Stimulated activated CD4-positive, alpha-beta T cell treated with anti-CD3 and anti-CD28 coated beads, Interleukin-1b, Interleukin-23, amount 100 ng/mL, for 1 hour (primary cell): ENCODE results near the gene RTN4.
A peak's percentile ranks its signal among the peaks of the same experiment; 100 is the strongest.
"Not testable (repeated sequence)": the region's sequence is repeated elsewhere in the genome, so short reads cannot be mapped to it uniquely, and the experiment has no call there.

Experiments
- DNase-seq, 2 donors: peaks; one replicate each; pipeline ENCODE4 v3.0.0-alpha.2; 2020; ENCODE audit warnings: low read depth in 2 of 2

Gene RTN4

DNA sequence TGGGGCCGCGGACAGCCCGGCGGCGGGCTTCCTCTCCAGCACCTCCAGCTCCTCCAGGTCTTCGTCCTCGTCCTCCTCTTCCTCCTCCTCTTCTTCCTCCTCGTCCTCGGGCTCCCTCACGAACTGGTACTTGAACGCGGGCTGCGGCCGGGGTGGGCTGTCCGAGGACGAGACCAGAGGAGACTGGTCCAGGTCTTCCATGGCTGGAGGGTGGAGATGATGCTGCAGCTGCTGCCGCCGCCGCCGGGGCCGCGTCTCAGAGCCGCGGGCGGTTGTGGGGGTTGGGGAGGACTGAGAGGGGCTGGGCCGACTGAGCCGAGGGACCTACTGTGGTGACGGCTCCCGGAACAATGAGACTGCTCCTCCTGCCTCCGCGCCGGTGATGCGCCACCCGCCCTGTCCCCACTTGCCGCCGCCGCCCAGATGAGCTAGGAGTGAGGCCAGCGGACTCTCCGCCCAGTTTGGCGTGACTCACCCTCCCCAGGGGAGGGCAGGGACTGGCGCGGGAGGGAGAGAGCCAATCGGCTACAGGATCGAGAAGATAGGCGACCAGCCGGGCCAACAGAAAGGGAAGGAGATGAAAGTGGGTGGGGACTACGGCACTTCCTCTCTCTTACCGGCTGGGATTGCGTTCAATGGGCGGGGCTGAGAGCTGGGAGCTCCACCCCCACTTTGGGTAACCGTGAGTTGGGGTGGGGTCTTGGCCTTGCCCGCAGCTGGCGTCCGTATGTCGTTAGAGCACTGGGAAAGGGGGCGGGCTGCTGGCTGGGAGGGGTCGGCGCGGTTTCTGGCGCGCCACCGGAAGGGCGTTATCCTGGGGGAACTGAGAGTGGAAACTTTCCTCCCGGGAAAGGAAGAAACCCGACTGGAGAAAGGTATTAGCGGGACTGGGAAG is at the start of gene RTN4:
Gene RTN4, minus strand, starts transcription at position 352 of the 895 bp plus-strand sequence. Its CDS starts 151 bp downstream, at position 201.
- peak; percentile 93 to 96 for DNase-seq

DNA sequence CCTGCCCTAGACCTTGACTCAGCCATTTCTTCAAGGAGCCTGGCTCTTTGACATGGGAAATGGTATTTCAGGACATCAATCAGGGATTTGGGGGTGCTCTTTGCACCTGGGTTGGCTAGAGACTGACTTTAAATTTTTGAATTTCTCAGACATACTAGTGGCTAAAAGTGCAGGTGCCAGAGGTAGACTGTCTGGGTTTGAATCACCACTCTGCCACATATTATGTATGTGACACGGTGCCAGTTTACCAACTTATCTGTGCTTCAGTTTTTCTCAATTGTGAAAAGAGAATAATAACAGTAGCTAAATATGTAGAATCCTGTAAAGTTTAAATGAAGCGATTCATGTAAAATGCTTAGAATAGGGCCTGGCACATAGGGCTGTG is 49.2 kb upstream of the RTN4 start:
- DNase-seq = no peak

GRCh38 chr2:55097461-55098410 is 47.5 kb upstream of the RTN4 start:
- no peak for DNase-seq

- no peak for DNase-seq
Measured at GRCh38 chr2:55097082-55097460, 46.8 kb upstream of the RTN4 start.

GRCh38 chr2:55096586-55096985 is 46.3 kb upstream of the RTN4 start:
- DNase-seq = no peak

GRCh38 chr2:55093381-55093780 is 43.1 kb upstream of the RTN4 start:
- DNase-seq = no peak

- DNase-seq = no peak
Measured at GRCh38 chr2:55092439-55092838, 42.2 kb upstream of the RTN4 start.

- DNase-seq = not testable (repeated sequence)
Measured at GRCh38 chr2:55091681-55092080, 41.4 kb upstream of the RTN4 start.

DNA sequence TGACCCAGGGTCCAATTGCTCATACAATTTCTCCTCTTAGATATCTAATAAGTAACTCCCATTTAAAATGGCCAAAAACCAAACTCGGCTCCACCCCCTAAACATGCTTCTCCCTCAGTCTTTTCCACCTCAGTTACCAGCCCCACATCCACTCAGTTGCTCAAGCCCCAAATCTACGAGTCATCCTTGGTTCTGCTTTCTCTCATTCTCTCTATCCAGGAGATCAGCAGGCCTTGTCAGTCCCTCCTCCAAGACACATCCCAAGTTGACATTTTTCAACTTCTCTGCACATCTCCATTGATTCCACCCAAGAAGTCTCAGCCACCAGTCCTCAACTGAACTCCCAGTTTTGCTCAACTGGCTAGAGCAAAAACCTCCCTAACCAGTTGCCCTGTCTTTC is 40.5 kb upstream of the RTN4 start:
- no peak for DNase-seq

DNA sequence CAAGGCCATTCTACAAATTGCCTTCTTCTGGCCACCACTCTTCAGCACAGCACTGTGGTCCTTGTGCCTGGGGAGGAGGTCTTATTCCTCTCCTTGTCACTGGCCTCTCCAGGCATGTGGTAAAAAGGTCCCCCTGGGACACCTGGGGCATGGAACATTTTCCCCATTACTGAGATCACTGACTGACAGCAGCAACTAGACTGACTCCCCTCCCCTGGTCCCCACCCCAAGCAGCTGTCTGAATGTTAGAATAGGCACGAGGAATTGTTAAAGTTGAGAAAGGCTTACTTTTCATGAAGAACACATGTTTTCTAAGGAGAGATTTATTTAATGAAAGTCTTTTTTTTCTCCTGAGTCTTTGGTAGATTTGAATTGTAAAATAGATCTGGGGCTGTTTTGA is 39.5 kb upstream of the RTN4 start:
- no peak for DNase-seq

GRCh38 chr2:55088400-55088799 is 38.1 kb upstream of the RTN4 start:
- no peak for DNase-seq

DNA sequence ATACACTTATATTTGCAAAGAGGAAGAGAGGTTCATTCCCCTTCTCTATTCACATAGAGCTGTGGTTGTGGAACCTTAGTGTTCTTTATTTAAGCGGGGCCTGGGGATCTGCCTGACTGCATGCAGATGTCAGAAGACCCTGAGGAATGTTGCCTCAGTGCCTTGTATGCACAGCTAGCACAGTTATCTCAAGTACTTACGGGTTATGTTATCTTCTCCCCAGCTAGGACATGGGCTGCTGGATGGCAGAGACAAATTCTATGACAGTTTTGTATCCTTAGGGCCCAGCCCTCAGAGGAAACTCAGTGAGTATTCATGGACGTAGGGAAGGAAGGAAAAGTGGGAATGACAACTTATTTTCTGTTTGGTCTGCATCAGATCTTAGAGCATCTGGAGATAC is 37.7 kb upstream of the RTN4 start:
- no peak for DNase-seq

- no peak for DNase-seq
Measured at GRCh38 chr2:55087501-55087900, 37.2 kb upstream of the RTN4 start.

DNA sequence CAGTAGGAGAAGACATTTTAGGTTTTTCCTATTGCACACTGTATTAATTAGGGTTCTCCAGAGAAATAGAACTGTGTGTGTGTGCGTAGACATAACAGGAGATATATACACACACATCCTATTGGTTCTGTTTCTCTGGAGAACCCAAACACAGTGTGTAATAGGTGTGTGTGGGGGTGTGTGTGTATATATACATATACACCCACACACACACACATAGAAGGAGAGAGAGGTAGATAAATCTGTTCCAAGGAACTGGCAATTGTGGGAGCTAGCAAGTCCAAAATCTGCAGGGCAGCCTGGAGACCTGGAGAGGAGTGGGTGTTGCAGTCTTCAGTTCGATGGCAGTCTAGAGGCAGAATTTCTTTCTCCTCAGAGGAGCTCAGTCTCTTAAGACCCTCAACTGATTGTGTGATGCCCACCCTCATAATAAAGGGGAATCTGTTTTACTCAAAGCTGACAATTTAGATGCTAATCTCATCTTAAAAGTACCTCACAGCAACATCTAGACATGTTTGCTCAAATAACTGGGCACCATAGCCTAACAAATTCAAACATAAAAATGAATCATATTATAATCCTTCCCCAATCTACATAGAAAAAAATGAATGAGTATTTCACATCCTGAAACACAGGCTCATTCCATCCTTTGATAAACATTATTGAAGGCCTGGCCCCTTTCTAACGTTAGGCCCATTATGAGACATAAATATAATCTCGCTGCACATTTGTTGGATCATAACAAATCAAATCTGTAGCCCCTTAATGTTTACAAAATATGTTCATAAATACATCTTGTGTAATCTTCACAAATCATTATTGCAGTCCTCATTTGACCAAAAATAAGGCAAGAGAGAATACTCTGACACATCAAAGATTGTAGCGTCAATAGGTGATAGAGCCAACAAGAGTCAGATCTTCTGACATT is 35.1 kb upstream of the RTN4 start:
- no peak for DNase-seq

- DNase-seq = no peak
Measured at GRCh38 chr2:55084641-55085040, 34.4 kb upstream of the RTN4 start.

DNA sequence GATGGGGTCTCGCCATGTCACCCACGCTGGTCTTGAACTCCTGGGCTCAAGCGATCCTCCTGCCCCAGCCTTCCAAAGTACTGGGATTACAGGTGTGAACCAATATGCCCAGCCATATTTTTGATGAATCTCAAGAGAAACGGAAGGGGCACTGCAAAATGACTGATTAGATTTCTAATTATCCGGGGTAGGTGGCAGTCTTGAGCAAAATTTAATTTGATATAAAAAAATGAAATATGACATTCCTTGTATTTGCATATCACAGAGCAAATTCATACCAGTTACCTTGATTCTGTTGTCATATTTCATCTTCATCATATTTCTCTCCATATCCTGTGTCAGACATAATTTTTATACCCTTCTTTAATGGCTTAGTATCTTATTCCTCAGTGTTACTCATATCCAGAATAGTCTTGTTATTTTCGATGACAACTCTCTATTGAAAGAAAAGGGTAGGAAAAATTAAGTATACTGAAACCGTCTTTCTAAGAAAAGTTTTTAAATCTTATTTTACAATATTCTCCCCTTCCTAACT is 30.0 kb upstream of the RTN4 start:
- DNase-seq = no peak

- DNase-seq = no peak
Measured at GRCh38 chr2:55078956-55079355, 28.7 kb upstream of the RTN4 start.

DNA sequence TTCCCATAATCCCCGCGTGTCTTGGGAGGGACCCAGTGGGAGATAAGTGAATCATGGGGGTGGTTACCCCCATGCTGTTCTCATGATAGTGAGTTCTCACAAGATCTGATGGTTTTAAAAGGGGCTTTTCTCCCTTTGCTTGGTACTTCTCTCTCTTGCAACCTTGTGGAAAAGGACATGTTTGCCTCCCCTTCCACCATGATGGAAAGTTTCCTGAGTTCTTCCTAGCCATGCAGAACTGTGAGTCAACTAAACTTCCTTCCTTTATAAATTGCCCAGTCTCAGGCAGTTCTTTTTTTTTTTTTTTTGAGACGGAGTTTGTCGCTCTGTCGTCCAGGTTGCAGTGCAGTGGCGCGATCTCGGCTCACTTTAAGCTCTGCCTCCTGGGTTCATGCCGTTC is 26.5 kb upstream of the RTN4 start:
- no peak for DNase-seq

DNA sequence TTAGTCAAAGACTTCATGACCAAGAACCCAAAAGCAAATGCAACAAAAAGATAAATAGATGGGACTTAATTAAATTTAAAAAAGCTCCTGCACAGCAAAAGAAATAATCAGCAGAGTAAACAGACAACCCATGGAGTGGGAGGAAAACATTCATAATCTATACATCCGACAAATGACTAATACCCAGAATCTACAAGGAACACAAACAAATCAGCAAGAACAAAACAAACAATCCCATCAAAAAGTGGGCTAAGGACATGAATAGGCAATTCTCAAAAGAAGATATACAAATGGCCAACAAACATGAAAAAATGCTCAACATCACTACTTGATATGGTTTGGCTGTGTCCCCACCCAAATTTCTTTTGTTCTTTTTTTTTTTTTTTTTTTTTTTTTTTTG is 25.8 kb upstream of the RTN4 start:
- not testable (repeated sequence) for DNase-seq

DNA sequence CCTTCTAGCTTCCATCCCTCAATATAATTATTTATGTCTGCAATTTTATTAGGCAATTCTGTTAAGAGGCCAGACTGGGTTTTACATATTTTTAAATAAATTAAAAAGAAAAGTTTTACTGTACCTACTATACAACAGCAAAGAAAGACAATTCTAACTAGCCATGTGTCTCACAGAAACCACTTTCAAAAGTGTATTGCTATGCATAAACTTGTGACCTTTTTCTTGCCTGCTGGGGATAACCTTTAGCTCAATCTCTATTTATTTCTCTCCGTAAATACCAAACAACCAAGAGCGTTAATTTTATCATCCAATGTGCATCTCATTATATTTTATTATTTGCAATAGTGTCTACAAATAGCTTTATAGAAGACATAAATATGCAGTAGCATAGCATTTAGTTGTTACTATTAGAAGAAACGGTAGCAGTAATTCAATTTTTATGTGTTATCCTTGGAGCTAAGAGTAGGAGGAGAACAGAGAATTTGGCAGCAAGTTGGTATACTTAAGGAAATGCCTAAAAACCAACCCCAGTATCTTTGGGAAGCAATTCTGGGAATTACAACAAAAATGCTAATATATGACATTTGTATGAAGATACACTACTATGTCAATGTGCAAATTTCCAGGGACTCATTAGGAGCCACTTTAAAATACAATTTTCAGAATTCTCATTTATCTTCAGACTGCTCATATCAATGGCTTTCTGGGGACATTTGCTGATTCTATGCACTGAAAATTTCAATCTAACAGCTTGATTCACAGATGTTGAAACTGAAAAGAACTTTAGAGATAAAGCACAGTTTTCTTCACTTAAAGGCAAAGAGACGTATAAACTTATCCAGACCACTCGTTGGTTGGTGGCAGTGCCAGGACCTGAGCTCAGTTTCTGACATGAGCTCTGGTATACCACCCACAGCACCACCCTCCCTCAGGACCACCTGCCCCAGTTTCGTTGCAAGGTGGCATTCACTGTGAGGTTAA is 23.0 kb upstream of the RTN4 start:
- DNase-seq = no peak
